ENCODE results near the gene OR4Q2.

DNA sequence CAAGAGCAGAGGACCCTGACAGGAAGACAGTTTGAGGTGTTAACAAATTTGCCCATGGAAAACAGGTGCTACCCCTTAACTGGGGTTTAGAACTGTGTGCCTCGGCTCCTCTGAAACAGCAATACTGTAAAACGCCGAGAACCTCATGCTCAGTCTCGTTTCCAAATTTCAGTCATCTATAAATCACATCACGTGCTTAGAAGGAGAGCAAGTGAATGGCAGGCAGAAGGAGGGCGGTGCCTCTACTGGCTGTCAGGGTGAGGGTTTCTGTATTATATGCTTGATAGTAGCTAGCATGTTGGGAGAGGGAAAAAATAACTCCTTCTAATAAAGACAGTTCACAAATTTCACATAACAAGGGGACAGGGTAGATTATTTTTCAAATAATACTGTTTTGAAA is 29.1 kb downstream of the OR4Q2 start:
- TF ChIP-seq, protein P1, sequence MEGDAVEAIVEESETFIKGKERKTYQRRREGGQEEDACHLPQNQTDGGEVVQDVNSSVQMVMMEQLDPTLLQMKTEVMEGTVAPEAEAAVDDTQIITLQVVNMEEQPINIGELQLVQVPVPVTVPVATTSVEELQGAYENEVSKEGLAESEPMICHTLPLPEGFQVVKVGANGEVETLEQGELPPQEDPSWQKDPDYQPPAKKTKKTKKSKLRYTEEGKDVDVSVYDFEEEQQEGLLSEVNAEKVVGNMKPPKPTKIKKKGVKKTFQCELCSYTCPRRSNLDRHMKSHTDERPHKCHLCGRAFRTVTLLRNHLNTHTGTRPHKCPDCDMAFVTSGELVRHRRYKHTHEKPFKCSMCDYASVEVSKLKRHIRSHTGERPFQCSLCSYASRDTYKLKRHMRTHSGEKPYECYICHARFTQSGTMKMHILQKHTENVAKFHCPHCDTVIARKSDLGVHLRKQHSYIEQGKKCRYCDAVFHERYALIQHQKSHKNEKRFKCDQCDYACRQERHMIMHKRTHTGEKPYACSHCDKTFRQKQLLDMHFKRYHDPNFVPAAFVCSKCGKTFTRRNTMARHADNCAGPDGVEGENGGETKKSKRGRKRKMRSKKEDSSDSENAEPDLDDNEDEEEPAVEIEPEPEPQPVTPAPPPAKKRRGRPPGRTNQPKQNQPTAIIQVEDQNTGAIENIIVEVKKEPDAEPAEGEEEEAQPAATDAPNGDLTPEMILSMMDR (conservative IDR thresholded peaks at IDR 0.05; ENCODE audit: low read depth, low read length) = no peak
- TF ChIP-seq EZH2 (IDR thresholded peaks at IDR 0.05; ENCODE audit: borderline replicate concordance, low read depth, low read length, poor library complexity, severe bottlenecking) = no peak

Data from A673 (cell line).